Neural cell (in vitro differentiated cells): Measurements from ENCODE around the gene SIK3.

Experiments used
- CTCF ChIP-seq: fragments of 450-650 bp; IDR thresholded peaks from 2 replicates; pipeline ENCODE4 v1.5.1; 2014; ENCODE audit warnings: antibody characterized with exemption, mild to moderate bottlenecking, moderate library complexity; ENCODE audit not compliant: poor library complexity, severe bottlenecking
- EP300 ChIP-seq: fragments of 450-650 bp; conservative IDR thresholded peaks from 2 replicates; pipeline ENCODE4 v1.6.1; 2014; ENCODE audit warnings: antibody characterized with exemption, mild to moderate bottlenecking, moderate library complexity; ENCODE audit not compliant: poor library complexity, severe bottlenecking
- RAD21 ChIP-seq: fragments of 450-650 bp; conservative IDR thresholded peaks from 2 replicates; pipeline ENCODE4 v1.6.1; 2014; ENCODE audit warnings: antibody characterized with exemption, mild to moderate bottlenecking, moderate library complexity
- REST ChIP-seq: IDR thresholded peaks from 2 replicates; pipeline ENCODE4 v1.6.1; 2012; ENCODE audit warnings: borderline replicate concordance
- SMC3 ChIP-seq: fragments of 450-650 bp; conservative IDR thresholded peaks from 2 replicates; pipeline ENCODE4 v1.6.1; 2014; ENCODE audit warnings: antibody characterized with exemption, mild to moderate bottlenecking, moderate library complexity; ENCODE audit not compliant: poor library complexity

GRCh38 chr11:116835042-116835772 lies 263.0 kb downstream of the SIK3 start:
- TF ChIP-seq CTCF, result no peak
- TF ChIP-seq RAD21, result no peak
- no peak for TF ChIP-seq REST
- no peak for TF ChIP-seq EP300
- TF ChIP-seq SMC3, result no peak
